HepG2 (cell line): Measurements from ENCODE around the gene CYYR1. TPM values are rescaled to one million over a fixed set of nuclear protein-coding genes. Genes with fewer than 3 reads are reported as not detected.

ENCODE experiments used
- ATAC-seq: fragments of 200-7000 bp; cut with Tn5 transposase; 3 replicates; pipeline ENCODE4 v1.9.1; 2020; ENCODE audit warnings: mild to moderate bottlenecking, moderate library complexity
- BruUV-seq: library from RNA; stranded (reverse); fragments of 400-500 nt; replicated peaks from 2 replicates; lab custom pipeline; 2021; lab: Mats Ljungman, UMichigan
- CTCF ChIA-PET: fragments of 300-600 bp; formaldehyde crosslinking; extraction: SDS; loops from one replicate; lab custom pipeline; 2021; ENCODE audit warnings: low total read pairs, inconsistent platforms, low intra/inter-chr PET ratio; lab: Yijun Ruan, JAX
- POLR2A ChIA-PET: fragments of 350-600 bp; sonication (Branson Sonifier 250); formaldehyde crosslinking; loops from one replicate; lab custom pipeline; 2020; ENCODE audit warnings: antibody characterized with exemption, inconsistent platforms; lab: Yijun Ruan, JAX
- DNase-seq: peaks from one replicate; pipeline ENCODE4 v3.0.0-alpha.2; 2015; ENCODE audit warnings: low spot score
- FAIRE-seq: peaks from 3 replicates; lab custom pipeline; 2011; peaks lifted over from hg19 to GRCh38; lab: Jason Lieb, UNC
- H2AFZ ChIP-seq: one replicate; pipeline ENCODE4 v1.6.1; 2011; ENCODE audit warnings: low read length, inconsistent platforms
- H3K27ac ChIP-seq: fragments of 300-600 bp; 3 replicates; pipeline ENCODE4 v1.8.0; 2011; ENCODE audit warnings: mixed run types, mild to moderate bottlenecking, mixed read lengths, low read length, inconsistent platforms; ENCODE audit not compliant: insufficient read depth; ENCODE audit errors: extremely low read length
- H3K27me3 ChIP-seq, 2 experiments: fragments of 200-600 bp in 1 of 2; 2 replicates in 1 of 2; 3 replicates in 1 of 2; pipeline versions ENCODE4 v1.6.0 to v1.8.0; 2011; ENCODE audit warnings: low read length in 2 of 2, mild to moderate bottlenecking in 2 of 2, moderate library complexity in 2 of 2, inconsistent platforms in 1 of 2; ENCODE audit not compliant: insufficient read depth in 2 of 2, control insufficient read depth in 1 of 2
- H3K36me3 ChIP-seq, 2 experiments: fragments of 200-600 bp in 1 of 2; replicated peaks in 1 of 2; 2 replicates in 1 of 2; 3 replicates in 1 of 2; pipeline versions ENCODE4 v1.5.1 to v1.8.0; 2011; ENCODE audit warnings: low read length in 2 of 2, inconsistent platforms in 1 of 2; ENCODE audit not compliant: insufficient read depth in 2 of 2, control insufficient read depth in 1 of 2
- H3K4me1 ChIP-seq: 2 replicates; pipeline ENCODE4 v1.5.1; 2012; ENCODE audit warnings: low read length, inconsistent platforms; ENCODE audit not compliant: insufficient read depth
- H3K4me2 ChIP-seq: 2 replicates; pipeline ENCODE4 v1.6.0; 2011; ENCODE audit warnings: low read depth, low read length, inconsistent platforms
- H3K4me3 ChIP-seq, 3 experiments: fragments of 200-600 bp in 1 of 3; sonication (generic), shearing (Covaris generic) in 1 of 3; replicated peaks in 1 of 3; 2 replicates each; pipeline ENCODE4 v1.5.1; 2011 to 2016; ENCODE audit warnings: low read length in 3 of 3, inconsistent platforms in 2 of 3, low read depth in 2 of 3, mild to moderate bottlenecking in 2 of 3, control low read depth in 1 of 3, mixed read lengths in 1 of 3; ENCODE audit not compliant: insufficient read depth in 1 of 3
- H3K79me2 ChIP-seq: one replicate; pipeline ENCODE4 v1.6.1; 2011; ENCODE audit warnings: low read length, inconsistent platforms; ENCODE audit not compliant: insufficient read depth
- H3K9ac ChIP-seq: 2 replicates; pipeline ENCODE4 v1.6.0; 2011; ENCODE audit warnings: mild to moderate bottlenecking, low read depth, low read length, inconsistent platforms; ENCODE audit not compliant: insufficient read depth
- H3K9me3 ChIP-seq: 2 replicates; pipeline ENCODE4 v1.5.1; 2012; ENCODE audit warnings: mild to moderate bottlenecking, low read length
- H4K20me1 ChIP-seq: 2 replicates; pipeline ENCODE4 v1.6.0; 2011; ENCODE audit warnings: inconsistent platforms, mild to moderate bottlenecking, low read length, moderate library complexity; ENCODE audit not compliant: insufficient read depth
- AGO1 ChIP-seq: fragments of 200-400 bp; formaldehyde crosslinking; IDR thresholded peaks from 2 replicates; pipeline ENCODE4 v1.6.1; 2017; ENCODE audit warnings: mild to moderate bottlenecking, low read depth, low read length, moderate library complexity; ENCODE audit not compliant: poor library complexity, severe bottlenecking
- CBX5 ChIP-seq: sonication (generic); formaldehyde crosslinking; IDR thresholded peaks from 2 replicates; pipeline ENCODE4 v1.4.0; 2020; ENCODE audit warnings: missing genetic modification reagents, borderline replicate concordance
- CEBPG ChIP-seq: IDR thresholded peaks from 2 replicates; pipeline ENCODE4 v1.6.1; 2016
- NPAS2 ChIP-seq: sonication (generic); formaldehyde crosslinking; IDR thresholded peaks from 2 replicates; pipeline ENCODE4 v1.8.0; 2022; ENCODE audit warnings: mild to moderate bottlenecking, missing genetic modification reagents, borderline replicate concordance
- NR3C1 ChIP-seq: sonication (generic); formaldehyde crosslinking; IDR thresholded peaks from 2 replicates; pipeline ENCODE4 v1.4.0; 2020; ENCODE audit warnings: missing genetic modification reagents
- NRL ChIP-seq: sonication (generic); formaldehyde crosslinking; IDR thresholded peaks from 2 replicates; pipeline ENCODE4 v1.5.0; 2020; ENCODE audit warnings: missing genetic modification reagents, mild to moderate bottlenecking, moderate library complexity, borderline replicate concordance
- PRDM15 ChIP-seq: sonication (generic); formaldehyde crosslinking; IDR thresholded peaks from 2 replicates; pipeline ENCODE4 v1.4.0; 2020; ENCODE audit warnings: missing genetic modification reagents
- RCOR2 ChIP-seq: IDR thresholded peaks from 2 replicates; pipeline ENCODE4 v1.6.1; 2016; ENCODE audit warnings: missing biosample characterization, missing genetic modification reagents
- WGBS: methylation state at CpG from one replicate; pipeline ENCODE4 v1.1.6; 2017; ENCODE audit warnings: low lambda C conversion rate; 5-methylcytosine and 5-hydroxymethylcytosine counted together
- in situ Hi-C: cut with HindIII; loops from 2 replicates; pipeline ENCODE4 v1.10.0; 2017; ENCODE audit warnings: low pct_unique_long_range_greater_than_20kb; ENCODE audit not compliant: extremely low pct_ligation_motif_present
- intact Hi-C: fragments of 100-400 bp; cut with micrococcal nuclease; formaldehyde crosslinking; loops from one replicate; pipeline ENCODE4 v1.10.0; 2022; ENCODE audit not compliant: unreplicated experiment
- polyA plus RNA-seq, 8 experiments: library from polyadenylated mRNA; depleted of rRNA in 3 of 8; stranded (reverse) in 7 of 8; unstranded in 1 of 8; fragments of >200 nt; fragmentation: Illumina TruSeq in 4 of 8; extraction: Trizol in 4 of 8; gene quantifications; 2 replicates each; pipeline versions ENCODE4 v1.2.1 to v1.2.3, GENCODE V29; 2011 to 2016; ENCODE audit warnings: low read depth in 4 of 8, missing spikeins in 1 of 8, mixed read lengths in 1 of 8; ENCODE audit not compliant: insufficient read depth in 1 of 8
- total RNA-seq, 5 experiments: library from RNA; depleted of rRNA; stranded (reverse); fragments of >200 nt; fragmentation: Illumina TruSeq; extraction: Trizol; gene quantifications; 2 replicates each; pipeline ENCODE4 v1.2.3, GENCODE V29; 2016; ENCODE audit warnings: low read depth in 1 of 5

CYYR1 gene
- total and polyA plus RNA-seq, 2 of the 13 experiments (the other 11 are each of a cell fraction or from before 2014, with no cell fraction given): not detected

DNA sequence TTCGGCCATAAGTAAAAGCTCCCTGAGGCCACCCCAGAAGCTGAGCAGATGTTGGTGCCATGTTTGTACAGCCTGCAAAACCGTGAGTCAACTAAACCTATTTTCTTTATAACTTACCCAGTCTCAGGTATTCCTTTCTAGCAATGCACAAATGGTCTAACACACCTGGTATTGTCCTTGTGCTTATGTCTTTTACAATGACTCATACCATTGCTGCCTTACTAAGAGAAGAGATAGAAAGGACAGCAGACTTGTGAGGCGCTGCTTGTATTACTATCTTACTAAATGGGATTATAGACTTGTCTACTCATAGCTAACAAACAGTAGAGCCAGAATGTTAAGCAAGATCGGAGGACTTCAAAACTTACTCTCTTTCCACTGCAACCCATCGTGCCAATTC, 18.5 kb upstream of the CYYR1 start (continued):
- TF ChIP-seq PRDM15 (CRISPR knock-in tag): no peak
- no peak for TF ChIP-seq NPAS2 (CRISPR knock-in tag)
- no peak for TF ChIP-seq CBX5 (CRISPR knock-in tag)
- no peak for TF ChIP-seq RCOR2 (CRISPR knock-in tag)

DNA sequence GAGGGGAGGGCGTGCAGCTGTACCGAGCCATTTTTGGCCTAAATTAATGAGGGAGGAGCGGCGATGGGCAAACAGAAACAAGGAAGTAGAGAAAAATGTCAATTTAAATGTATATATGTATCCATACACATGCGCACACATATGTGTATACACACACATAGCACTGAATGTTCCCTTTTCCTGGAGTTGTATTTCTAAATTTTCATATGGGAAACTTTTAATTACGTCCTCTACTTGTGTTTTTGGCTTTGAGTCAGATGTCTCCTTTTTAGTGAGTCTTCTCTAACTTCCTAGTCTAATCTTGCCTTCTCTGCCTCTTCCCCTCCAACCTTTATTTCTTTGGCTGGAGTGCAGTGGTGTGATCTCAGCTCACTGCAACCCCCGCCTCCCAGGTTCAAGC, 15.4 kb upstream of the CYYR1 start:
- Histone ChIP-seq H2AFZ (no peak overlapping the region), H4K20me1 (no peaks in the 10 kb centered on the region), H3K36me3 (no peaks in the 10 kb centered on the region), H3K27me3 (no peaks in the 10 kb centered on the region), H3K27ac (no peak overlapping the region), H3K9ac (no peak overlapping the region), H3K4me3 (no peak overlapping the region), H3K79me2 (no peaks in the 10 kb centered on the region), H3K4me1 (no peaks in the 10 kb centered on the region), H3K4me2 (no peak overlapping the region), H3K9me3 (peaks cover 89% of the 10 kb centered on the region)
- CTCF ChIA-PET: no interaction called here
- DNase-seq: no peak
- POLR2A ChIA-PET: no interaction called here
- no peak for FAIRE-seq
- no TSS peak for BruUV-seq
- in situ Hi-C loops: no loop called here
- TF ChIP-seq CEBPG (CRISPR knock-in tag): no peak
- TF ChIP-seq NR3C1 (CRISPR knock-in tag): no peak
- TF ChIP-seq AGO1: no peak
- TF ChIP-seq NRL (CRISPR knock-in tag): no peak
- no peak for ATAC-seq
- WGBS: 18% methylated on average over 7 of the region's 7 CpGs
- intact Hi-C loops: no loop called here
